ENCODE measurements around the gene CDCA7L. TPM values are rescaled to one million over a fixed set of nuclear protein-coding genes. Genes with fewer than 3 reads are reported as not detected.
"Not testable (repeated sequence)": the region's sequence is repeated elsewhere in the genome, so short reads cannot be mapped to it uniquely, and the experiment has no call there.

CDCA7L gene
- total RNA-seq, 2 experiments from 2014 or later, result 86.9 to 92.1 TPM

DNA sequence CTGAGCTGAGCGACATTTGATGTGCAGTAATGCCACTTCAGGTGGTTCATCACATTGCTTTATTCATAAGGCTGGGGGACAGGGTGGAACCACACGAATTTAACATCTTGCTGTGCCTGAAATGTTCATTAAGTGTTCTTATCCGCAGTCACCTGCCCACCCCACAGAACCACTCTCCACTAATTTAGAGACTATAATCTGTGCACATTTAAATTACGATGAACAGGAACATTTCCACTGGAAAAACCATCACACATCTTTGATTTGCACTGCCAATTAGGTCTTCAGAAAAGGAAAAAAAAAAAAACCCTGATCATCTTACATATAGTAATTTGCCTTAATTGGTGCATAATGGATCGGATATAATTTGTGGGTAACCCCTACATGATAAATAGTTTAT is 2.3 kb downstream of the CDCA7L start:
- no peak overlapping the region for H3K27ac Mint-ChIP-seq
- no peaks in the 10 kb centered on the region for H3K9me3 Mint-ChIP-seq (ENCODE audit: low read depth)
- DNase-seq (no peak), ATAC-seq (no peak)
- H3K36me3 Mint-ChIP-seq (ENCODE audit: low read depth), result peaks cover 17% of the 10 kb centered on the region
- peaks cover 2% of the 10 kb centered on the region for H3K27me3 Mint-ChIP-seq
- peak overlapping the region; percentile 82 for H3K4me3 Mint-ChIP-seq
- peaks cover 78% of the 10 kb centered on the region for H3K4me1 Mint-ChIP-seq
- ChIA-PET CTCF (interaction anchor here (0.7 to 1.2 kb wide), 2 partner anchors 12 to 25 kb away, joined by 3 read pairs; no protein-coding TSS in a partner anchor), POLR2A (interaction anchor here (0.6 to 2.1 kb wide), 3 partner anchors 56 to 753 kb away, joined by 3 to 9 read pairs (median 3); partner anchors contain the start of gene SP4)
- intact Hi-C loops (cut with DNase I, micrococcal nuclease), result no loop called here

DNA sequence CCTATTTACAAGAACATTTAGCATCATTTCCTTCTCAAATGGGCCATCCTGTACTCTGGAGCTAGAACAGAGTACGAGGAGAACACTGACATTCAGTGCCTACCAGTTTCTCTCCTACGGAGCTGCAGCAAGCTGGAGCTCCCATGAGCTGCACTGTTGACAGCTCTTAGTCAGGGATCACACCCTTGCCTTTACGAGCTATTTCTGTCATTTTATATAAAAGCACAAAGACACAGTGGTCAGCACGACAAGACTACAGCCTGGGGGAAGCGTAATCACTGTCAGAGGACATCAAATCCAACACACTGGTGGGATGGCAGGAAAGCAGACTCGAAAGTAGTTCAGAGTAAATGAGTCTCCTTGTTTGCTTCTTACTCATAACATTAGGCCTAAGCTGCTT is 2.7 kb downstream of the CDCA7L start:
- Mint-ChIP-seq H3K4me3 (peak overlapping the region; percentile 82), H3K27me3 (peaks cover 2% of the 10 kb centered on the region), H3K4me1 (peaks cover 78% of the 10 kb centered on the region), H3K27ac (no peak overlapping the region), H3K36me3 (ENCODE audit: low read depth) (peaks cover 21% of the 10 kb centered on the region), H3K9me3 (ENCODE audit: low read depth) (no peaks in the 10 kb centered on the region)
- ChIA-PET CTCF (interaction anchor here (1.2 kb wide), 1 partner anchor 25 kb away, joined by 3 read pairs; no protein-coding TSS in a partner anchor), POLR2A (interaction anchor here (0.6 to 2.1 kb wide), 3 partner anchors 56 to 753 kb away, joined by 3 to 9 read pairs (median 3); partner anchors contain the start of gene SP4)
- intact Hi-C loops (cut with DNase I, micrococcal nuclease), result no loop called here
- ATAC-seq (no peak), DNase-seq (no peak)

DNA sequence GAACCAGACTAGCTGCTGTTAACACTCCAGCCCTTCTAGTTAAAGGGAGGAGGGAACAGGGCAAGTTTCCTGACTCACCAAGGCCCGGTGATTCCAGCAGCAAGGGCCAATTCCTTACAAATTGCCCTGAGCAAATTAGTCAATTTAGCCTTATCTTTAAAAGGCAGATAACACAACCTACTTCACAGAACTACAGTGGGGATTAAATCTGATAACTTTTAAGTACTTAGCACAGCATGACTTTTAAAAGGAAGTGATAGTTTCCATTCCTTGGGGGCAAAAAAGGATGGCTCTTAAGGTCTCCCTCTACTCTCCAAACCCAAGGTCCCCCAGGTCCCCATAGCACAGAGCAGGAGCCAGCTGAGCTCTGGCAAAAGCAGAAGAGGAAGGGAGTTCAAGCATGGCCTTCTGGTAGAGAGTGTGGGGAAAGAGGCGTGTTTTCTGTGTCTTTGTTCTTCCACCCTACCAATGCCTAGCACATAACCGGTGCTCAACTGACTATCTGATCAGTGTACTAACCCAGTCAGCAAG is 4.0 kb downstream of the CDCA7L start:
- intact Hi-C loops (cut with DNase I, micrococcal nuclease), result no loop called here

DNA sequence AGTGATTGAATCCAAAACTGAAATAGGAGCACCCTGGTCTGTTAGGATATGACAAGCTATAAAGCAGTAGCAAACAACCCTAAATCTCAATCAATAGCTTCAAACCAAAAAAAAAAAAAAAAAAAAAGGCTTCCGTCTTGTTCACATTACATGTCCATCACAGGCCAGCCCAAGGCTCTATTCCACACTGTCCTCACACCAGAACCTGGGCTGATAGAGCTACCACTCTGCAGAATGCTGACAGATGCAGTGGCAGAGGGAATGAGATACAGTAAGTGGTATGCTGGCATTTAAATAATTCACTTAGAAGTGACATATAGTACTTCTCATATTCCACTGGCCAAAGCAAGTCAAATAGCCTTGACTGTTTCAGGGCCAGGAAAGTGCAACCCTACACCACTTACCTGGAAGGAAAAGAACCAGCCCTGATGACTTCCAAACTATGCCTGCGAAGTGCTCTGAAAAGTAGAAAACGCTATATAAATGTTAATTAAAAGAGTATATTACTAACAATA is 5.8 kb downstream of the CDCA7L start:
- POLR2A ChIA-PET, result interaction anchor here (0.6 to 0.7 kb wide), 3 partner anchors 335 to 736 kb away, joined by 3 to 6 read pairs (median 3); no protein-coding TSS in a partner anchor
- Mint-ChIP-seq H3K27ac (peak overlapping the region; percentile 92), H3K36me3 (ENCODE audit: low read depth) (peaks cover 42% of the 10 kb centered on the region), H3K27me3 (peaks cover 2% of the 10 kb centered on the region), H3K9me3 (ENCODE audit: low read depth) (peaks cover 8% of the 10 kb centered on the region), H3K4me1 (peaks cover 70% of the 10 kb centered on the region), H3K4me3 (peak overlapping the region; percentile 53)
- intact Hi-C loops (cut with DNase I, micrococcal nuclease), result loop anchor here (1.0 to 10.0 kb wide), 6 partner anchors 507 to 735 kb away; no protein-coding TSS in a partner anchor
- DNase-seq (no peak), ATAC-seq (no peak)
- CTCF ChIA-PET, result interaction anchor here (0.6 to 1.4 kb wide), 8 partner anchors 10 to 771 kb away, joined by 3 to 5 read pairs (median 3); no protein-coding TSS in a partner anchor

More for the DNA sequence above, 4.0 kb downstream of the CDCA7L start:
- H3K27ac Mint-ChIP-seq, result peak overlapping the region; percentile 58
- peaks cover 2% of the 10 kb centered on the region for H3K27me3 Mint-ChIP-seq
- DNase-seq (no peak), ATAC-seq (no peak)
- CTCF ChIA-PET, result no interaction called here
- peaks cover 5% of the 10 kb centered on the region for H3K9me3 Mint-ChIP-seq (ENCODE audit: low read depth)
- peaks cover 30% of the 10 kb centered on the region for H3K36me3 Mint-ChIP-seq (ENCODE audit: low read depth)
- POLR2A ChIA-PET, result no interaction called here
- peak overlapping the region; percentile 4 for H3K4me3 Mint-ChIP-seq
- H3K4me1 Mint-ChIP-seq, result peaks cover 71% of the 10 kb centered on the region

DNA sequence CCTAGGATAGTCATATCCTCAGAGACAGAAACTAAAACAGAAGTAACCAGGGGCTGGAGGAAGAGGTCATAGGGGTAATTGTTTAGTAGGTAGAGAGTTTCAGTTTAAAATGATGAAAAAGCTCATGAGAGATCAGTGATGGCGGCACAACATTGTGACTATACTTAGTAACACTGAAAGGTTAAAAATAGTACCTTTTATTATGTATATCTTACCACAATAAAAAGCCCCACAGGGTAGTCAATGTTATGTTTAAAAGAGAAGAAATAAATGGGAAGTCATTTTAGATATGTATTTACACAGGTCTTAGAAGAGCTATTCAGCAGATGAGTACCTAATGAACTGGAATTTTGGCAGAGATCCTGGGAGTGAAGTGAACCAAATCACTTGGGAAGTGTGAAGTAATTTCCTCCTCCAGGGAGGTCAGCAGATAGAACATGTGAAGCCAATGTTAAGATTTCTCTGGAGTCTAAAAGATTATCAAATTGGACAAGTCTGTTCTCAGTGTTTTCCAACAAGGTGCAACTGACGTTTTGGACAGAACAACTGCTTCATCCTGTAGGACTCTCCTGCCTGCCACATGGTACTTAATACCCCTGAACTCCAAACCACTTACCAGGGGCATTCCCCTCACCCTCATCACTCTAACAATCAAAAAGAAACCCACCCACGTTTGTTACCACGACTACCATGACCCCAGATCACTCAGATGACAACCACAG is 6.4 kb downstream of the CDCA7L start:
- Mint-ChIP-seq H3K27me3 (peaks cover 2% of the 10 kb centered on the region), H3K36me3 (ENCODE audit: low read depth) (peaks cover 39% of the 10 kb centered on the region), H3K27ac (peak overlapping the region; percentile 92), H3K4me3 (peak overlapping the region; percentile 53), H3K4me1 (peaks cover 74% of the 10 kb centered on the region), H3K9me3 (ENCODE audit: low read depth) (peaks cover 8% of the 10 kb centered on the region)
- DNase-seq (peak; percentile 82), ATAC-seq (peak; percentile 82)
- ChIA-PET CTCF (interaction anchor here (0.6 to 1.4 kb wide), 8 partner anchors 10 to 772 kb away, joined by 3 to 5 read pairs (median 3); no protein-coding TSS in a partner anchor), POLR2A (interaction anchor here (0.6 to 0.7 kb wide), 3 partner anchors 335 to 737 kb away, joined by 3 to 6 read pairs (median 3); no protein-coding TSS in a partner anchor)
- intact Hi-C loops (cut with DNase I, micrococcal nuclease), result loop anchor here (1.0 to 10.0 kb wide), 6 partner anchors 508 to 736 kb away; no protein-coding TSS in a partner anchor

DNA sequence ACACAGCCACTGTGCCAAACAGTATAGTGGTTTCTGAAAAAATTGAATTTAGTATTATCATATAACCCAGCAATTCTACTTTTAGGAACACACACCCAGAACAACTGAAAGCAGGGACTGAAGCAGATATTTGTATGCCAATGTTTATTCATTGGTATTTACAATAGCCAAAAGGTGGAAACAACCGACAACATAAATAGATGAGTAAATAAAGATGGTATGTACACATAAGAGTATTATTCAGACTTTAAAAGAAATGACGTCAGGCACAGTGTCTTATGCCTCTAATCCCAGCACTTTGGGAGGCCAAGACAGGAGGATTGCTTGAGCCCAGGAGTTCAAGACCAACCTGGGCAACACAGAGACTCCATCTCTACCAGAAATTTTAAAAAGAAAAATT is 7.2 kb downstream of the CDCA7L start:
- peaks cover 2% of the 10 kb centered on the region for H3K27me3 Mint-ChIP-seq
- intact Hi-C loops (cut with DNase I, micrococcal nuclease), result loop anchor here (2.0 to 10.0 kb wide), 4 partner anchors 509 to 736 kb away; no protein-coding TSS in a partner anchor

DNA sequence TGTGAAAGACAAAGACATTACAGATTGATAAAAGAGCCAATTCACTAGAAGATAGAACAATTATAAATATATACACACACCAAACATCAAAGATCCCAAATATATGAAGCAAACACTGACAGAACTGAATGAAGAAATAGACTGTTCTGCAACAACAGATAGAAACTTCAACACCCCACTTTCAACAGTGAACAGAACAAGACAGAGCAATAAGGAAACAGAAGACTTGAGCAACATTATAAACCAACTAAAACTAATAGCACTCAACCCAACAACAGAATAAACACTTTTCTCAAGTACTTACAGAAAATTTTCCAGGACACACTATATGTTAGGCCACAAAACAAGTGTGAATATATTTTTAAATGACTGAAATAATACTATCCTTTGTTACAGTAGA is 10.9 kb downstream of the CDCA7L start:
- Mint-ChIP-seq H3K4me3 (no peak overlapping the region), H3K4me1 (peaks cover 45% of the 10 kb centered on the region), H3K27ac (no peak overlapping the region), H3K36me3 (ENCODE audit: low read depth) (peaks cover 62% of the 10 kb centered on the region), H3K27me3 (no peaks in the 10 kb centered on the region), H3K9me3 (ENCODE audit: low read depth) (peaks cover 15% of the 10 kb centered on the region)
- DNase-seq (no peak), ATAC-seq (no peak)
- intact Hi-C loops (cut with DNase I, micrococcal nuclease), result loop anchor here (5.0 to 10.0 kb wide), 3 partner anchors 512 to 740 kb away; no protein-coding TSS in a partner anchor
- CTCF ChIA-PET, result no interaction called here
- POLR2A ChIA-PET, result interaction anchor here (0.6 kb wide), 1 partner anchor 501 kb away, joined by 3 read pairs; no protein-coding TSS in a partner anchor

More for the DNA sequence above, 7.2 kb downstream of the CDCA7L start:
- POLR2A ChIA-PET, result no interaction called here
- Mint-ChIP-seq H3K4me3 (peak overlapping the region; percentile 53), H3K4me1 (peaks cover 73% of the 10 kb centered on the region), H3K36me3 (ENCODE audit: low read depth) (peaks cover 44% of the 10 kb centered on the region), H3K9me3 (ENCODE audit: low read depth) (peaks cover 8% of the 10 kb centered on the region), H3K27ac (peak overlapping the region; percentile 92)
- DNase-seq (no peak), ATAC-seq (no peak)
- CTCF ChIA-PET, result interaction anchor here (1.0 kb wide), 1 partner anchor 171 kb away, joined by 3 read pairs; no protein-coding TSS in a partner anchor

DNA sequence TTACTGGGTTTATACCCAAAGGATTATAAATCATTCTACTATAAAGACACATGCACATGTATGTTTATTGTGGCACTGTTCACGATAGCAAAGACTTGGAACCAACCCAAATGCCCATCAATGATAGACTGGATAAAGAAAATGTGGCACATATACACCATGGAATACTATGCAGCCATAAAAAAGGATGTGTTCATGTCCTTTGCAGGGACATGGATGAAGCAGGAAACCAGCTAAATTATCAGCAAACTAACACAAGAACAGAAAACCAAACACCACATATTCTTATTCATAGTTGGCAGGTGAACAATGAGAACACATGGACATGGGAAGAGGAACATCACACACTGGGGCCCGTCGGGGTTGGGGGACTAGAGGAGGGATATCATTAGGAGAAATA is 12.4 kb downstream of the CDCA7L start:
- POLR2A ChIA-PET, ATAC-seq, H3K27me3 Mint-ChIP-seq, H3K27ac Mint-ChIP-seq, H3K4me3 Mint-ChIP-seq, CTCF ChIA-PET, DNase-seq: not testable (repeated sequence)
- intact Hi-C loops (cut with DNase I, micrococcal nuclease), result loop anchor here in 1 of 2 experiments (10.0 kb wide), 1 partner anchor 742 kb away; no protein-coding TSS in a partner anchor
- Mint-ChIP-seq H3K36me3 (ENCODE audit: low read depth) (peaks cover 71% of the 10 kb centered on the region), H3K4me1 (peaks cover 37% of the 10 kb centered on the region), H3K9me3 (ENCODE audit: low read depth) (peaks cover 19% of the 10 kb centered on the region)

DNA sequence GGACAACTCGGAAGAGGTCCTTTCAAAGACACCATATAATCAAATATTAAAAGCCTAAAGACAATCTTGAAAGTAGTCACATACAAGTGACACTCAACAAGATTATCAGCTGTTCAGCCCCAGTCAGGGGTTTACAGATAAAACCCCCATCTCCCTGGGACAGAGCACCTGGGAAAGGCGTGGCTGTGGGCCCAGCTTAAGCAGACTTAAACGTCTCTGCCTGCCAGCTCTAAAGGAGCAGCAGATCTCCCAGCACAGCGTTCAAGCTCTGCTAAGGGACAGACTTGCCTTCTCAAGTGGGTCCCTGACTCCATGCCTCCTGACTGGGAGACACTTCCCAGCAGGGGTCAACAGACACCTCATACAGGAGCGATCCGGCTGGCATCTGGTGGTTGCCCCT is 18.0 kb downstream of the CDCA7L start:
- ChIA-PET POLR2A (no interaction called here), CTCF (interaction anchor here (1.1 kb wide), 1 partner anchor 22 kb away, joined by 3 read pairs; no protein-coding TSS in a partner anchor)
- no peak for DNase-seq
- no peak overlapping the region for H3K4me3 Mint-ChIP-seq
- H3K27ac Mint-ChIP-seq, result no peak overlapping the region
- peaks cover 45% of the 10 kb centered on the region for H3K36me3 Mint-ChIP-seq (ENCODE audit: low read depth)
- no peaks in the 10 kb centered on the region for H3K27me3 Mint-ChIP-seq
- intact Hi-C loops (cut with DNase I, micrococcal nuclease), result no loop called here
- H3K9me3 Mint-ChIP-seq (ENCODE audit: low read depth), result peaks cover 11% of the 10 kb centered on the region
- ATAC-seq, result no peak
- peaks cover 11% of the 10 kb centered on the region for H3K4me1 Mint-ChIP-seq

DNA sequence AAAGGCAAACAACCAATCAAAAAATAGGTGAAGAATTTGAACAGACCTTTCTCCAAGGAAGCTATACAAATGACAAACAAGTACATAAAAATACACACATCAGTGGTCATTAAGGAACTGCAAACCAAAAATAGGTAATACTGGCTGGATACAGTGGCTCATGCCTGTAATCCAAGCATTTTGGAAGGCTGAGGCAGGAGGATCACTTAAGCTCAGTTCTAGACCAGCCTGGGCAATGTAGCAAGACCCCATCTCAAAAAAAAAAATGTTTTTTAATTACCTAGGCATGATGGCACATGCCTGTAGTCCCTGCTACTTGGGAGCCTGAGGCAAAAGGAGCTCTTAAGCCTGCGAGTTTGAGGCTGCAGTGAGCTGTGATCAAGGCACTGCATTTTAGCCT is 19.3 kb downstream of the CDCA7L start:
- intact Hi-C loops (cut with DNase I, micrococcal nuclease), result no loop called here
- no peak for DNase-seq
- Mint-ChIP-seq H3K36me3 (ENCODE audit: low read depth) (peaks cover 36% of the 10 kb centered on the region), H3K27ac (no peak overlapping the region), H3K4me1 (peaks cover 11% of the 10 kb centered on the region), H3K4me3 (no peak overlapping the region), H3K9me3 (ENCODE audit: low read depth) (peaks cover 11% of the 10 kb centered on the region), H3K27me3 (no peaks in the 10 kb centered on the region)
- POLR2A ChIA-PET, result no interaction called here
- no peak for ATAC-seq
- CTCF ChIA-PET, result interaction anchor here (0.6 to 1.1 kb wide), 2 partner anchors 21 to 26 kb away, joined by 3 read pairs; no protein-coding TSS in a partner anchor

DNA sequence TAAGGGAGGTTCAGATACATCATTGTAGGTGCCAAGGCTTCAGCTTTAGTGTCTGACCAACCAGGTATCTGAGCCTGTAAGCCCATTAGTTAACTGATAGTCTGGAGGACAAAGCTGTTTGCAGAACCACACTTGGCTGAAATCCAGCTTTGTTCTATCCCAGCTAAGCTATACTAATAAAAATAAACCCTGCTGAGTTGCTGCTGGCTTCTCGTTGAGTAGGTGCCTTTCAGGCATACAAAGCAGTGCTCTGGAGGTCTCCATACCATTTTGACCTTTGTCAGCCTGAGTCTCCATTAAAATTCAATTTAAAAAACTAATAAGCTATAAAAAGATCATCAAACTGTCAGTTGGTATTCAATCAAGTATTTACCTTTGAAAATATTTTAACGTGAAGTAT is 22.0 kb downstream of the CDCA7L start:
- CTCF ChIA-PET, result interaction anchor here (0.7 kb wide), 1 partner anchor 16 kb away, joined by 3 read pairs; no protein-coding TSS in a partner anchor

More for the DNA sequence above, 22.0 kb downstream of the CDCA7L start:
- H3K4me3 Mint-ChIP-seq, result no peak overlapping the region
- no peak overlapping the region for H3K27ac Mint-ChIP-seq
- peaks cover 16% of the 10 kb centered on the region for H3K36me3 Mint-ChIP-seq (ENCODE audit: low read depth)
- no peaks in the 10 kb centered on the region for H3K9me3 Mint-ChIP-seq (ENCODE audit: low read depth)
- DNase-seq (no peak), ATAC-seq (no peak)
- intact Hi-C loops (cut with DNase I, micrococcal nuclease), result no loop called here
- peaks cover under 1% of the 10 kb centered on the region for H3K4me1 Mint-ChIP-seq
- POLR2A ChIA-PET, result no interaction called here
- H3K27me3 Mint-ChIP-seq, result no peaks in the 10 kb centered on the region
